ENCODE results near the gene BOK.

The BOK gene

DNA sequence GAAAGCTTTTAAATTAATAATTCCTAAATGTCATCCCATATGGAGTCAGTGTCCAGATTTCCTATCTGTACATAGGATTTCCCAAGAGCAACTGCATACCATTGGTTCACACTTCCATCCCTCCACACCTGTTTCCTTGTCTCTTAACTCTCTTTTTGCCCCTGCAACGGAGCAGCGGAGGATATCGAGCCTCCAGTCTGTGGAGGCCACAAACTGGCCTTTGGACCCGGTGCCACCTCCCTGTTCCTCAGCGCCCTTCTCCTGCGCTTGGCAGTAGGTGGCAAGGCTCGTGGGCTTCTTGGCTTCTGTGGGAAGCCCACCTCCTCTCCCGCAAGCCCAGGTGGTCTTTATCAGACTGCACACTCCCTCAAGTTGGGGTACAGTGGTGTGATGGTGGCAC, 26.4 kb upstream of the BOK start:
- no peak overlapping the region for H3K4me3 Mint-ChIP-seq
- no peak overlapping the region for H3K27ac Mint-ChIP-seq
- H3K36me3 Mint-ChIP-seq (ENCODE audit: low read depth) = no peaks in the 10 kb centered on the region
- intact Hi-C loops (cut with micrococcal nuclease) = no loop called here
- no peaks in the 10 kb centered on the region for H3K4me1 Mint-ChIP-seq (ENCODE audit: low read depth)
- H3K9me3 Mint-ChIP-seq = no peaks in the 10 kb centered on the region
- peaks cover 23% of the 10 kb centered on the region for H3K27me3 Mint-ChIP-seq

DNA sequence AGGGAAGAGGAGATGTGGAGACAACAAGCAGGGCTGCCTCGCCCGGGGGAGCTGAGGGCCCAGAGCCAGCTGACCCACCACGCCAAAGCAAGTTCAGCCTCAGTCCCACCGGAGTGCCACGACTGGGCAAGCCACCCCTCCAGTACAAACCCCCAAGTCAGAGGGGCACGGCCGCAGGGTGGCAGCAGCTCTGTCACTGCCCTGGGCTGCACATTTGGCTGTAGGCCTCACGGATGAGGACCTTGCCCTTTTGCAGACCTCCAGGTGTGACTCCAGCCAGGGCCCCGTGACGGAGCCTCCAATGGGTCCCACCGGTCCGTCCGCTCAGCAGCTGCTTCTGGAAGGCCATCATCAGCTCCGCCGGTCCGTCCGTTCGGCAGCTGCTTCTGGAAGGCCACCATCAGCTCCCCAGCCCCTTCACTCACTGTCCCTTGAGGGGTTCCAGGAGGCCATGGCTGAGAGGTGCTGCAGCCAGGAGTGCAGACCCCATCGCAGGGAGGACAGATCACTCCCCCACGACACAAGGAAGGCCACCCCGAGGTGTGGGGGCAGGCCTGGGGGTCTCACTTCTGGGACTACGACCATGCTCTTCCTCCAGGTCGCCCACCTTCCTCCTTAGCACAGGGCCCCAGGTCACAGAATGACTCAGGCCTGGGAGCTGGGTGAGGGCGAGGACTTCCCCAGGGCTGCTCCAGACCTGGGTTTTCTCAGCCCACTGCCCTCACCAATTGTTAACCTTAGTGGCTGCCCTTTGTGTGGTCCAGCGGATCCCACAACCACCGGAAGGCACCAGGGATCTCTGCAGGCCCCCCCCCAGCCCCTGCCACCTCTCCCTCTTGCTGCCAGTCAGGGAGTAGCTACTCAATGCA, 25.6 kb upstream of the BOK start:
- H3K27me3 Mint-ChIP-seq = peaks cover 24% of the 10 kb centered on the region
- intact Hi-C loops (cut with micrococcal nuclease) = no loop called here
- no peaks in the 10 kb centered on the region for H3K9me3 Mint-ChIP-seq
- H3K4me1 Mint-ChIP-seq (ENCODE audit: low read depth) = no peaks in the 10 kb centered on the region
- H3K4me3 Mint-ChIP-seq = no peak overlapping the region
- no peak overlapping the region for H3K27ac Mint-ChIP-seq
- H3K36me3 Mint-ChIP-seq (ENCODE audit: low read depth) = no peaks in the 10 kb centered on the region

DNA sequence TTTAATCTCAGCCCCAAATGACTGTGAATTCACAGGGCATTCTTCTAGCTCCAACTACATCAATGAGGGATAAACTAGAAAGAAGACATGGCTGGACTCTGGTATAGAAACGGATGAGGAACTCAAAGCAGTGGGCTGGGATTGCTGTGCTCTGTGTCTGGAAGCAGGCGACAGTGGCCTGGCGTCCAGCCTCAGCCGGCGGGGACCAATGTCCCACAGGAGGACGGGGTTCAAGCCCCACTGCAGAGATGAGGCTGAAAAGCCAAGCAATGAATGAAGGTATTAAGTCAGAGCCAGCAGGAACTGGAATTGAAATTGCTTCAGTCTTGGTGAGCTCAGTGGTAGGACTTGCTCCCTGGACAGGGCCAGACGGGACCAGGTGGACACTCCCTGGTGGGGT, 24.3 kb upstream of the BOK start:
- Mint-ChIP-seq H3K4me1 (ENCODE audit: low read depth) (no peaks in the 10 kb centered on the region), H3K27ac (no peak overlapping the region), H3K36me3 (ENCODE audit: low read depth) (no peaks in the 10 kb centered on the region), H3K27me3 (peaks cover 31% of the 10 kb centered on the region), H3K4me3 (no peak overlapping the region), H3K9me3 (no peaks in the 10 kb centered on the region)
- intact Hi-C loops (cut with micrococcal nuclease) = no loop called here

DNA sequence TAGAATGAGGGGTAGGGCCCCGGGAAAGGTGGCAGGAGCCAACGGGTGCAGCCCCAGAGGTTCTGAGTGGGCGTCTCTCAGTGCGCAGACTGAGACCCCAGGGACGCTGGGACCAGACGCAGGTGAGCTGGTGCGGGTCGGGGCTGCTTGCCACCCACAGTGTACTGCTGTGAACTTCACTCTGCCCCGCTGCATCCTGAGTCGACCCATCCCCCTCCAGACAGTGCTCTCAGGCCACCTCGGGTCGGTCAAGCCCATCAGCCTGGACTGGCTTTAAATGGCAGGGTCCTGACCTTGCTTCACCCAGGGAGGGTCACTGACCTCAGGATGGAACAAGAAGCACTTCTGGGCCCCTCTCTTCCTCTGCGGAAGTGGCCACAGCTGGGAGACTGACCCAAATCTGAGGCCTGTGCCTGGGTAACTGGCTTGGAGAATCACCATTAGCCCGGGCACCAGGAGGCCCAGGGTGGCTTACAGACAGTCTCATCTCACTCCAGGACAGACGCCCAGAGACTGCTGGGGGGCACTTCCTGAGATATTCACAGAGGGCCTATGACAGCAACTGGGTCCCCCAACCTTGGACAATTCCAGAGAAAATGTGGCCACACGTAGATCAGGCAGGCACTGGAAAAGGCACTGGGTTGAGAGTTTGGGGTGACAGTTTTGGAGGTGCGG, 23.7 kb upstream of the BOK start:
- peaks cover 31% of the 10 kb centered on the region for H3K27me3 Mint-ChIP-seq
- H3K36me3 Mint-ChIP-seq (ENCODE audit: low read depth) = no peaks in the 10 kb centered on the region
- no peak overlapping the region for H3K4me3 Mint-ChIP-seq
- H3K9me3 Mint-ChIP-seq = no peaks in the 10 kb centered on the region
- no peak overlapping the region for H3K27ac Mint-ChIP-seq
- intact Hi-C loops (cut with micrococcal nuclease) = no loop called here
- H3K4me1 Mint-ChIP-seq (ENCODE audit: low read depth) = no peaks in the 10 kb centered on the region

DNA sequence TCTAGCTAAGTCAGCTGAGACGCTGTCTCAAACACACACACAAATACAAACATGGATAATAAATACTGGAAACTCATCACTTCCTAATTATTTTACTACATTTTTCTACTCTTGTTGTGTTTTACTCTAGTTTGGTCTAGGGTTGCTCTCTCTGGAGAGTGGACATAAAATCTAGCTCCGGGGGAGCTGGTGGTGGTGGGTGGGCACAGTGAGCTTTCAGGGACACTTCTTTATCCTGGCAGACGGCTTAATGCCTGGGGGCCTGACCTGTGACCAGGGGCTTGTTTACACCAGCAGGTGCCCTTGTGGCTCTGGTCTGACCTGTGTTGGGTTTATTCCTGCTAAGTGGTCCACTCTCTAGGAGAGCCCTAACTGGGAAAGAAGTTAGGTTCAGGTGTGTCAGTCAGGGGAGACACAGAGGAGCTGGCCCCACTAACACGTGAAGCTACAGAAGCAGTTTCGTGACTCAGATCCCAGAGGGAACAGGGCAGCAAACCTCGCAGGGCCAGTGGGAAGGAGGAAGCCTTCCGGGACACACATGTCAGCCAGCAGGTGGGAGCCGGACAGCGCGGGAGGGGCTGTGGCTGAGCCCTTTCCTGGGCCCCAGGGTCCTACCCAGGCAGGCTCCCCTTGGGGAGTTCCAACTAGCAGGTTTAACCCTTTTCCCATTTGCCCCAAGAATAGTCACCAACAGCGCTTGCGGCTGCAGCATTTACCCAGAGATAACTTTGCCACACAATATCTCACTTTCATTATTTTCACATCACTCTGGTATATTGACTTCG, 22.5 kb upstream of the BOK start:
- Mint-ChIP-seq H3K36me3 (ENCODE audit: low read depth) (no peaks in the 10 kb centered on the region), H3K27me3 (peaks cover 38% of the 10 kb centered on the region), H3K27ac (no peak overlapping the region), H3K4me1 (ENCODE audit: low read depth) (peaks cover 7% of the 10 kb centered on the region), H3K4me3 (no peak overlapping the region), H3K9me3 (no peaks in the 10 kb centered on the region)
- intact Hi-C loops (cut with micrococcal nuclease) = no loop called here

DNA sequence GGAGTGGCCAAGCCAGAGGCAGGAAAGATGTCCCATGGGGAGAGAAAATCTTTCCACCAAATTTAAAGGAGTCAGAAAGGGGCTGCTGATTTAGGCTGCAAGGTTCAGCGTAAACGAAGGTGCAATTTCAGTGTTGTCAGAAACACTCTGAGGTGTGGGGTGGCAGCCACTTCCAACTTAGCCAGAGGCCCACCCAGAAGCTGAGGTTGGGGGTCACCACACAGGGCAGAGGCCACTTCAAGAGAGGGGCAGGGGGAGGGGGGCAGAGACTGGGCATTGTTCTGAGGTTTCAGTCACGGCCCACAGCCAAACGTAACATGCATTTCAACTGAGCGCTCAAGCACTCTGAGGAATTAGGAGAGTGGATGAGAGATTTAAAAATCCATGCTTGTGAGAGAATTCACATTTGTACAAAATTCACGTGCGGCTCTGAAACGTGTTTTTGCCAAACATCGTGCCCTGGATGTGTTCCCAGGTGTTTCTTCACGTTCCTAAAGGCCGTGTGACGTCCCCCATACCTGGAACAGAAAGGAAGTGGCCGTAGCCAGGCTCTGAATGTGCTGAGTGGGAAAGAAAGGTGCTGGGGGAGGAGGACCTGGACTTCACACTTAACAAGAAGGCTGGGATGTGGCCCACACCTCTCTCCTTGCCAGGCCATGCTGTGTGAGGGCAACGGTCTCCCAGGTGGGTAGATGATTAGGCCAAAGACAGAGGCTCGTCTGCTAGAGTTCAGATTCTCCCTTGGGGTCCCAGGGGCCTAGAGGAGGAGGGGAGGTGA, 19.5 kb upstream of the BOK start:
- Mint-ChIP-seq H3K36me3 (ENCODE audit: low read depth) (no peaks in the 10 kb centered on the region), H3K4me3 (no peak overlapping the region), H3K27me3 (peaks cover 55% of the 10 kb centered on the region), H3K4me1 (ENCODE audit: low read depth) (peaks cover 7% of the 10 kb centered on the region), H3K9me3 (no peaks in the 10 kb centered on the region), H3K27ac (no peak overlapping the region)
- intact Hi-C loops (cut with micrococcal nuclease) = no loop called here

DNA sequence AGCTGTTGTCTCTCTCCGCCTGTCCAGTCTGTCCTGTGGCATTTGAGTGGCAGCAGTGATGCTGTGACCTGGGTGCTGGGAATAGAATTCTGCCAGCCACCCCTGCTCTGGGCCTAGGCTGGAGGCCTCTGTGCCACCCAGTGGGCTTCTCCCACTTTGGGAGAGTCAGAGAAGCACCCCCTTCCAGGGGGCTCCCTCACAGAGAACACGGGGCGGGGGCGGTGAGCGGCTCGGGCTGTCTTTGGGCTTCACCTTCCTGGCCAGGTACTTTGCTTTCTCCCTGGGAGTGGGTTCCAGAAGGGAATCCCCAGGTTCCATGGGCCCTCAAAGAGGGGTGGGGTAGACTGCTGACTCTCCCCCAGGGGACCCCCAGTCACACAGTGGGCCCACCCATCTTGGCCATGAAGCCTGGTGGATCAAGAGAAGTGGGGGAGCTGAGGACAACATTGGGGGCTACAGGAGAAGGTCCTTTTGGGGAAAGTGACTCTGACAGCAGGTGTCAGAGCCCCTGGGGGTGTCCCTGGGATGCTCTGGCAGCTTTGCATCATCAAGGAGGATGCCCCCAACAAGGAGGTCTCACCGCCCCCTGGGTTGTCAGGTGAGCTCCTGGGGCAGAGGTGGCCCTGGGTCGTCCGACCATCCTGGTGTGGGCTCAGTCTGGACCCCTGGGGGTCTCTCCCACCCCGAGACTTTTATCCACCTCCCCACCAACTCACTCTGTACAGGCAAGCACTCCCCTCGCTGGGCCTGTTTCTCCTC, 18.8 kb upstream of the BOK start:
- Mint-ChIP-seq H3K9me3 (no peaks in the 10 kb centered on the region), H3K27ac (no peak overlapping the region), H3K36me3 (ENCODE audit: low read depth) (no peaks in the 10 kb centered on the region), H3K4me3 (no peak overlapping the region), H3K4me1 (ENCODE audit: low read depth) (peaks cover 7% of the 10 kb centered on the region), H3K27me3 (peaks cover 51% of the 10 kb centered on the region)
- intact Hi-C loops (cut with micrococcal nuclease) = no loop called here

DNA sequence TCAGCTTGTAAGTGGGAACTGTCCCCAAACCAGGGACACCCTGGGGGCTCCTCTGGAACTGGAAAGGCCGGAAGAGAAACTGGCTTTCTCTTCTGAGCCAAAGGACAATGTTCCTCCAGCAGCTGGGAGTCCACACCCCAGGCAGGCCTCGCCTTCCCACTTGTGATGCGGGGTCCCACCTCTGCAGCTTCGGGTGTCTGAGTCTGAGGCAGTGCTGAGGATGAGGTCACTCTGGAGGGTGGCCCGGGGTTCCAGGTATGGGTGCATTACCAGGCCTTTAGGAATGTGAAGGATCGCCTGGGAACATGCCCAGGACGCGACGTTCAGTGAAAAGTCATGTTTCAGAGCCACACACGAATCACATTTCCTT, 18.2 kb upstream of the BOK start:
- peaks cover 7% of the 10 kb centered on the region for H3K4me1 Mint-ChIP-seq (ENCODE audit: low read depth)
- H3K36me3 Mint-ChIP-seq (ENCODE audit: low read depth) = no peaks in the 10 kb centered on the region
- no peaks in the 10 kb centered on the region for H3K9me3 Mint-ChIP-seq
- no peak overlapping the region for H3K27ac Mint-ChIP-seq
- H3K4me3 Mint-ChIP-seq = peak overlapping the region; percentile 57
- peaks cover 51% of the 10 kb centered on the region for H3K27me3 Mint-ChIP-seq
- intact Hi-C loops (cut with micrococcal nuclease) = no loop called here

DNA sequence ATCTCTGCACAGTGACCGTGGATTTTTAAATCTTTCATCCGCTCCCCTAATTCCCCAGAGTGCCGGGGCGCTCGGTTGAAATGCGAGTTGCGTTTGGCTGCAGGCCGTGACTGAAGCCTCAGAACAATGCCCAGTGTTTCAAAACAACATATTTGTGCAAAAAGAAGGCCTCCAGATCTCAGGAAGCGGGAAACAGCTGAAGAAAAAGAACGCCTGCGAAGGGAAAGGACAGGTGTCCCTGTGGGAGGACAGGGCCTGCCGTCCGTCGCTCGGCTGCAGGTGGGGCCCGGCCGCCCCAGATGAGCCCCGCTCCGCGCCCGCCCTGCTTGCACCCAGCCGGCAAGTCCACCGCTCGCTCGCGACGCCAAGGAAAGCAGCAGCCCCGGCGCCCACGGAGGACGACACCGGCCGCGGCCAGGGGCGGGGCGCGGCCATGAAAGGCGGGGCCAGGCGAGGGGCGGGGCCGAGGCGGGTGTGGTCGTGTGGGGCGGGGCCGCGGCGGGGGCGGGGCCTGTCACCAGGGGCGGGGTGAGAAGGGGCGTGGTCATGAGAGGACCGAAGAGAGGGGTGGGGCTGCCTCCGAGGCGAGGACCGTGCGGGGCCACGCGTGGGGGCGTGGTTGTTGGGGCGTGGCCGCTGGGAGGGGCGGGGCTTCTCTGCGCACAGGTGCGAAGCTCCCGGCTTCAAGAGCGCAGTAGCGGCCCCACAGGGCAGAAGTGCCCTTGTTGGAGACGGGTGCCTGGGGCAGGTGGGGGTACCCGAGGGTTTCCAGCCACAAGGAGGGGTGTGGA, 17.6 kb upstream of the BOK start:
- intact Hi-C loops (cut with micrococcal nuclease) = no loop called here
- Mint-ChIP-seq H3K27me3 (peaks cover 50% of the 10 kb centered on the region), H3K4me1 (ENCODE audit: low read depth) (peaks cover 7% of the 10 kb centered on the region), H3K4me3 (peak overlapping the region; percentile 57), H3K27ac (no peak overlapping the region), H3K9me3 (no peaks in the 10 kb centered on the region), H3K36me3 (ENCODE audit: low read depth) (no peaks in the 10 kb centered on the region)

DNA sequence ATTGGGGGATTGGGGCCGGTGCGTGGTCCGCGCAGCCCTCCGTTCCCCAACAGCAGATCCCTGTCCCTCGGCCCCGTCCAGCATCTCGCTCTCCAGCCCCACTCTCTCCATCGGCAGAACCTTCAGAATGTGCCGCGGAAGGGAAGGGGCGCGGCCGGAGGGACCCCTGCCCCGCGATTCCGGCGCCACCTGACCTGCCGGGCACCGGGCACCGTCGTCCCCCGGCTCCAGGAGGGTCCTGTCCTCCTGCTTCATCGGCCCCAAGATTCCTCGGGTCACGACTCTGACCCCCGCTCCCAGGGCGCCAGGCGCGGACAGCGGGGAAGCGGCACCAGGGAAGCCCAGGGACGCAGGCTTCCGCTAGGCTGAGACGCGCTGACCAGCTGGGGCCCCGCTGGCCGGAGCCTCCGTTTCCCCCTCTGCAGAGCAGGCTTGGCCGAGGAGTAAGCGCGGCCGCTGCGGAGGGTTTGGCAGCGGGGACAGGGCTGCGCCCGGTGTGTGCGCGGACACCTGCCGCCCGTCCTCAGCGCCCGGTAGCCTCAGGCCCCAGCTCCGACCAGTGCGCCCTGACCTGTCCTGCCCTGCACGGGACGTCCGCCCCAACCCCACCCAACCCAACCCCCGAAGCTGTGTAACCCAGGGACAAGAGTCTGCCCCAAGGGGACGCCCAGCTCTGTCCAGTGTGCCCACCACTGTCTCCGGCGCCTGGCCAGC, 16.8 kb upstream of the BOK start:
- Mint-ChIP-seq H3K27ac (no peak overlapping the region), H3K27me3 (peaks cover 49% of the 10 kb centered on the region), H3K4me1 (ENCODE audit: low read depth) (peaks cover 7% of the 10 kb centered on the region), H3K4me3 (no peak overlapping the region), H3K36me3 (ENCODE audit: low read depth) (no peaks in the 10 kb centered on the region), H3K9me3 (no peaks in the 10 kb centered on the region)
- intact Hi-C loops (cut with micrococcal nuclease) = no loop called here

DNA sequence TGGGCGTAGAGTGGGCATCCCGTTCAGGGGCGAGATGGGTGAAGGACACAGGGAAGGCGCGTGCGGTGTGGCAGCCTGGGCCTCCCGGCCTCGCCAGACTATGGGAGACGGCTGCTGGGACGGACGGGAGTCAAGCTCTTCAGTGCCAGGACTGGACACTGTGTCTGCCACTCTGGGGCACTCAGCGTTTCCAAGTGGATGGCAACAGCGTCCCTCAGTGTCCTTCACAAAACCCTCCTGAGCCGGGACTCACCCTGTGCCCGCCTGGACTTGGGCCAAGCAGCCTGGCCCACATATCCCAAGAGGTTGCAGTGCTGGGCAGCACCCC, 16.3 kb upstream of the BOK start:
- Mint-ChIP-seq H3K4me3 (no peak overlapping the region), H3K36me3 (ENCODE audit: low read depth) (no peaks in the 10 kb centered on the region), H3K27ac (no peak overlapping the region), H3K27me3 (peaks cover 49% of the 10 kb centered on the region), H3K4me1 (ENCODE audit: low read depth) (peaks cover 7% of the 10 kb centered on the region), H3K9me3 (no peaks in the 10 kb centered on the region)
- intact Hi-C loops (cut with micrococcal nuclease) = no loop called here

DNA sequence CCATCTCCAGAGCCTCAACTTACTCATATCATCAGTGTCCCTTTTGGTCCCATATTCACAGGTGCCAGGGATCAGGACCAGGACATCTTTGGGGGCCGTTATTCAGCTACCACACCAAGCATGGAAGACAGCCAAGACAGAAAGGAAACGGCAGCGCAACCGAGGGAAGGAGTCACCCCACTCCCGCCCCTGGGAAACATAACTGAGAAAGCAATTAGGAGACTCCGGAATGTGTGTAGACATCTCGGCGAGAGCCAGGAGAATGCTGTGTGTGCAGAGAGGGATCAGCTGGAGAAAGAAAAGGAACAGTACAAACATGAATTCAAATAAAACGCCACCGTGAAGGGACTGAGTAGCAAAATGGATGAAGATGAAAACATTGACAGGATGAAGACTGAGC, 13.4 kb upstream of the BOK start:
- Mint-ChIP-seq H3K4me1 (ENCODE audit: low read depth) (peaks cover 7% of the 10 kb centered on the region), H3K9me3 (no peaks in the 10 kb centered on the region), H3K27ac (no peak overlapping the region), H3K36me3 (ENCODE audit: low read depth) (no peaks in the 10 kb centered on the region), H3K4me3 (no peak overlapping the region), H3K27me3 (peaks cover 37% of the 10 kb centered on the region)
- intact Hi-C loops (cut with micrococcal nuclease) = no loop called here

Data from dendritic cell treated with granulocyte-macrophage colony-stimulating factor and Interleukin-4, amounts not matched to agents 40 ng/mL and 50 ng/mL, for 4 days (primary cell).